ENCODE results near the gene ARRDC1. TPM values are rescaled to one million over a fixed set of nuclear protein-coding genes. Genes with fewer than 3 reads are reported as not detected.
A peak's percentile ranks its signal among the peaks of the same experiment; 100 is the strongest.

The ARRDC1 gene
- total RNA-seq, 1 experiment from 2014 or later: 77.5 TPM

- Histone ChIP-seq H3K9me2 (replicated peaks; ENCODE audit: low read length) (no peaks in the 10 kb centered on the region), H3K27me3 (ENCODE audit: low read length) (no peaks in the 10 kb centered on the region), H3K4me3 (ENCODE audit: low read length) (peak within 1 kb of the TSS; percentile 89), H4K20me1 (ENCODE audit: low read length) (0 out of 2 replicates have a peak, but pooled peaks cover 8% of the 10 kb centered on the region), H3K4me2 (ENCODE audit: low read length) (peak within 1 kb of the TSS; percentile 97), H3F3A (ENCODE audit: low read length, unreplicated experiment) (no peaks in the 10 kb centered on the region), H3K36me3 (ENCODE audit: low read depth, low read length) (peaks cover 10% of the 10 kb centered on the region; the same call in 1 of the 2 replicates), H3K9me3 (ENCODE audit: low read length) (no peaks in the 10 kb centered on the region), H3K27ac (ENCODE audit: low read length) (no peak within 1 kb of the TSS), H3K79me2 (ENCODE audit: low read length) (peaks cover 21% of the 10 kb centered on the region), H3K4me1 (ENCODE audit: insufficient read depth, low read length) (0 out of 2 replicates have a peak, but pooled peaks cover 9% of the 10 kb centered on the region), H2AFZ (ENCODE audit: low read length) (peak within 1 kb of the TSS; percentile 78), H3K9ac (ENCODE audit: low read length) (peak within 1 kb of the TSS; percentile 83)
- intact Hi-C loops (cut with micrococcal nuclease): no loop called here
- ChIA-PET POLR2A (ENCODE audit: unreplicated experiment) (interaction anchor here (0.6 kb wide), 1 partner anchor 28 kb away, joined by 14 read pairs; the partner anchor contains the start of gene EHMT1), CTCF (interaction anchor here (0.5 to 1.1 kb wide), 4 partner anchors 15 to 520 kb away, joined by 3 to 8 read pairs (median 3); partner anchors contain the start of genes ARRDC1 and PNPLA7)
- ATAC-seq (peak; percentile 94), DNase-seq (peak; percentile 86)
- BruUV-seq (replicated peaks): no TSS peak
- TF ChIP-seq EZH2phosphoT487 (IDR thresholded peaks at IDR 0.05; ENCODE audit: borderline replicate concordance, low read length) (no peak), CTCF (conservative IDR thresholded peaks at IDR 0.05; ENCODE audit: low read depth, low read length) (no peak)
Observed at GRCh38 chr9:137590469-137591383, 14.8 kb upstream of the ARRDC1 start, which contains the start of gene ZMYND19. Gene ZMYND19, minus strand, starts transcription at chr9:137590512. Its CDS starts 249 bp downstream, at chr9:137590263.

- H3K4me3 ChIP-seq (ENCODE audit: low read length): no peak overlapping the region
- no peaks in the 10 kb centered on the region for H3K9me2 ChIP-seq (replicated peaks; ENCODE audit: low read length)
- DNase-seq (no peak), ATAC-seq (no peak)
- intact Hi-C loops (cut with micrococcal nuclease): no loop called here
- H3K36me3 ChIP-seq (ENCODE audit: low read depth, low read length): peaks cover 7% of the 10 kb centered on the region; the same call in 1 of the 2 replicates
- no peak overlapping the region for H3K4me2 ChIP-seq (ENCODE audit: low read length)
- H3K27me3 ChIP-seq (ENCODE audit: low read length): no peaks in the 10 kb centered on the region
- CTCF ChIA-PET: interaction anchor here (0.6 kb wide), 1 partner anchor 153 kb away, joined by 3 read pairs; no protein-coding TSS in a partner anchor
- TF ChIP-seq CTCF (conservative IDR thresholded peaks at IDR 0.05; ENCODE audit: low read depth, low read length) (no peak), EZH2phosphoT487 (IDR thresholded peaks at IDR 0.05; ENCODE audit: borderline replicate concordance, low read length) (no peak), EZH2 (IDR thresholded peaks at IDR 0.05; ENCODE audit: low read length, unreplicated experiment) (no peak)
- 0 out of 2 replicates have a peak, but pooled peaks cover 8% of the 10 kb centered on the region for H4K20me1 ChIP-seq (ENCODE audit: low read length)
- H3K79me2 ChIP-seq (ENCODE audit: low read length): peaks cover 20% of the 10 kb centered on the region
- POLR2A ChIA-PET (ENCODE audit: unreplicated experiment): no interaction called here
- no TSS peak for BruUV-seq (replicated peaks)
- no peaks in the 10 kb centered on the region for H3F3A ChIP-seq (ENCODE audit: low read length, unreplicated experiment)
- no peak overlapping the region for H3K27ac ChIP-seq (ENCODE audit: low read length)
- H3K9ac ChIP-seq (ENCODE audit: low read length): no peak overlapping the region
- no peaks in the 10 kb centered on the region for H3K9me3 ChIP-seq (ENCODE audit: low read length)
- H2AFZ ChIP-seq (ENCODE audit: low read length): no peak overlapping the region
- H3K4me1 ChIP-seq (ENCODE audit: insufficient read depth, low read length): 0 out of 2 replicates have a peak, but pooled peaks cover 9% of the 10 kb centered on the region
Observed at GRCh38 chr9:137592767-137593166, 12.7 kb upstream of the ARRDC1 start.
